ENCODE measurements around the gene BCAP29. TPM values are rescaled to one million over a fixed set of nuclear protein-coding genes. Genes with fewer than 3 reads are reported as not detected.

BCAP29 gene
- 85.9 and 131 TPM in 2 replicates for total RNA-seq

GRCh38 chr7:107579885-107580715 is at the start of gene BCAP29:
Gene BCAP29, plus strand, starts transcription at chr7:107580246. Its CDS starts 527 bp downstream, at chr7:107580773.

GRCh38 chr7:107563775-107564552 is 16.1 kb upstream of the BCAP29 start, which contains the start of the genes COG5 and DUS4L:
Gene COG5, minus strand, starts transcription at chr7:107563920. Its CDS starts 24 bp downstream, at chr7:107563896.
Gene DUS4L, plus strand, starts transcription at chr7:107563971. Its CDS starts 3,100 bp downstream, at chr7:107567071.

GRCh38 chr7:107660381-107661080 is 80.5 kb downstream of the BCAP29 start, which contains the start of gene SLC26A4:
Gene SLC26A4, plus strand, starts transcription at chr7:107660828. Its CDS starts 814 bp downstream, at chr7:107661642.

Other genes starting within 250 kb of the BCAP29 start
- 0.71 TPM in 1 of 2 replicates, not detected in the other for gene GPR22, start 110.2 kb upstream of the BCAP29 start, total RNA-seq
- gene COG5, start 16.3 kb upstream of the BCAP29 start, total RNA-seq, result 23.9 and 42.7 TPM in 2 replicates
- gene DUS4L, start 16.3 kb upstream of the BCAP29 start, total RNA-seq, result 10.5 and 11.2 TPM in 2 replicates
- under 0.01 and 0.18 TPM in 2 replicates for gene SLC26A4, start 80.6 kb downstream of the BCAP29 start, total RNA-seq
- gene CBLL1, start 163.9 kb downstream of the BCAP29 start, total RNA-seq, result 11.3 and 12.7 TPM in 2 replicates
- not detected in 2 replicates for gene SLC26A3, start 223.0 kb downstream of the BCAP29 start, total RNA-seq